Measurements from ENCODE around the gene NPB. TPM values are rescaled to one million over a fixed set of nuclear protein-coding genes. Genes with fewer than 3 reads are reported as not detected.
A peak's percentile ranks its signal among the peaks of the same experiment; 100 is the strongest.

Gene NPB
- total RNA-seq, 4 donors from 2014 or later, result 0.41 TPM; not detected in 3

DNA sequence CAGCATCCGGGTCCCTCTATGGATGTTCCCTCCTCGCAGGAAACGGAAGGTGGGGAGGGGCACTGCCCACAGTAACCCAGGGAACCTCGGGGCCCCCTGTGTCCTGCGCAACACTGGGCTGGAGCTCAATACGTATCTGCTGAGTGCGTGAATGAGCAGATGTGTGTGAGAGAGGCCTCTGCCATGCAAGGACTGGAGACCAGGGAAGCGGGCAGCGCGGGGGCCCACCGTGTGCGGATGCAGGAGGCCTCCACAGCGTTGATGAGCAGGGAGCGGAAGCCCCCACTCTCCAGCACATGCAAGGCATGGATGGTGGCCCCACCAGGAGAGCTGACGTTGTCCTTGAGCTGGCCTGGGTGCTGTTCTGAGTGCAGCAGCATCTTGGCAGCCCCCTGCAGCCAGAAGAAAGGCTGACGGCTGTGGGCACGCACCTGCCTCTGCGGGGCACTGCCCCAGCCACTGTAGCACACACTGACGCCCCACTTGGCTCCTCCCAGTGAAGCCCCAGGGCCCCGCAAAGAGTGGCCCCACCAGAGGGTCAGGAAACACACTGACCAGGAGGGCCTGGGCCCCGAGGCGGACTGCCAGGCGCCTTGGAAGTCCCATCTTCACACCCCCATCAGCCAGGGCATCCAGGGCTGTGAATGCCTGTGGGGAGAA, 32.2 kb downstream of the NPB start:
- in situ Hi-C loops (cut with MboI; ENCODE audit: low pct_ligation_motif_present in 1 of 4, low pct_unique_long_range_greater_than_20kb in 1 of 4, low sequenced_read_pairs in 3 of 4), result no loop called here
- Histone ChIP-seq H3K4me3 (no peak overlapping the region), H3K9me3 (no peaks in the 10 kb centered on the region), H3K27me3 (peaks cover 6% of the 10 kb centered on the region), H3K27ac (no peak overlapping the region), H3K4me1 (peaks cover 5 to 28% (median 19%) of the 10 kb centered on the region in 4 donors), H3K36me3 (no peaks in the 10 kb centered on the region)
- DNase-seq, result no peak
- intact Hi-C loops (cut with DNase I; ENCODE audit: low total_unique reads), result no loop called here
- TF ChIP-seq POLR2AphosphoS5 (IDR thresholded peaks at IDR 0.05) (no peak), POLR2A (IDR thresholded peaks at IDR 0.05) (no peak), EP300 (IDR thresholded peaks at IDR 0.05; ENCODE audit: low read depth) (no peak)
- TF ChIP-seq, protein P1, sequence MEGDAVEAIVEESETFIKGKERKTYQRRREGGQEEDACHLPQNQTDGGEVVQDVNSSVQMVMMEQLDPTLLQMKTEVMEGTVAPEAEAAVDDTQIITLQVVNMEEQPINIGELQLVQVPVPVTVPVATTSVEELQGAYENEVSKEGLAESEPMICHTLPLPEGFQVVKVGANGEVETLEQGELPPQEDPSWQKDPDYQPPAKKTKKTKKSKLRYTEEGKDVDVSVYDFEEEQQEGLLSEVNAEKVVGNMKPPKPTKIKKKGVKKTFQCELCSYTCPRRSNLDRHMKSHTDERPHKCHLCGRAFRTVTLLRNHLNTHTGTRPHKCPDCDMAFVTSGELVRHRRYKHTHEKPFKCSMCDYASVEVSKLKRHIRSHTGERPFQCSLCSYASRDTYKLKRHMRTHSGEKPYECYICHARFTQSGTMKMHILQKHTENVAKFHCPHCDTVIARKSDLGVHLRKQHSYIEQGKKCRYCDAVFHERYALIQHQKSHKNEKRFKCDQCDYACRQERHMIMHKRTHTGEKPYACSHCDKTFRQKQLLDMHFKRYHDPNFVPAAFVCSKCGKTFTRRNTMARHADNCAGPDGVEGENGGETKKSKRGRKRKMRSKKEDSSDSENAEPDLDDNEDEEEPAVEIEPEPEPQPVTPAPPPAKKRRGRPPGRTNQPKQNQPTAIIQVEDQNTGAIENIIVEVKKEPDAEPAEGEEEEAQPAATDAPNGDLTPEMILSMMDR (IDR thresholded peaks at IDR 0.05), result no peak
- 87% methylated on average over 18 of the region's 23 CpGs; no CpG with 5 or more reads in 1 of the 2 donors for WGBS, 2 donors (ENCODE audit: low coverage in 1 of 2)

DNA sequence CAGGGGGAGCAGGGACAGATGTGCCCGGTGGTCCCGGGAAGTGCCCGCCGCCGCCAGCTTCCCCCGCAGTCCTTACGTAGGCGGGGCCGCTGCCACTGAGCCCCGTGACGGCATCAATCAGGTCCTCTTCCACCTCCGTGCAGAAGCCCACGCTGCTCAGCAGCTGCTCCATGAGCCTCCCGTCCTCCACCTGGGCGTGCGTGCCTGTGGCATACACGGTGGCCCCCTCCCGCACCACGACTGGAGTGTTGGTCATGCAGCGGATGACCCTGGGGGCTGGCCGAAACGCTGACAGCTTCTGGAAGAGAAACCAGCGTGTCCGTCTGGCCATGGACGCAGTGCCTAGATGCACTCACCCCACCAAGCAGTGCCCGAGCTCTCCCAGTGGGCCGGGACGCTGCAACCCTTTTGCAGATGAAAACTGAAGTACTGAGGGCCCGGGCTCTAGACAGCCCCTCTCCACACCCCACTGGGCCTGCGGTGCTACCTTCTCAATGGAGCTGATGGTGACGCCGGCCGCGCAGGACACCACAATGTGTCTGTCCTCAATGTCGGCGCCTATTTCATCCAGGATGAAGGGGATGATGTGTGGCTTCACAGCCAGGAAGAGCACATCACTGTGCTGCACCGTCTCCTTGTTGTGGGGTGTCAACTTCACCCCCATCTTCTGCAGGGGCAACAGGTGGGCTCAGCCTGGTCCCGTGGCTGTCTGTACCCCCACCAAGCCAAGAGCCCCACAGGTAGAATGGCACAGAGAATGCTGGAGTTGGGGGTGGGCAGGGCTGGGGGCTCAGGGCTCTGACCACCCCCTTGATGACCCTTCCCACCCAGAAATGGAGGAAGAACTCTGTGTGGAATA, 33.0 kb downstream of the NPB start:
- intact Hi-C loops (cut with DNase I; ENCODE audit: low total_unique reads) (no loop called here), in situ Hi-C loops (cut with MboI; ENCODE audit: low pct_ligation_motif_present in 1 of 4, low pct_unique_long_range_greater_than_20kb in 1 of 4, low sequenced_read_pairs in 3 of 4) (no loop called here)
- H3K27ac ChIP-seq, result no peak overlapping the region
- no peaks in the 10 kb centered on the region for H3K9me3 ChIP-seq
- H3K36me3 ChIP-seq, result no peaks in the 10 kb centered on the region
- 96% methylated on average over 22 of the region's 38 CpGs; no CpG with 5 or more reads in 1 of the 2 donors for WGBS, 2 donors (ENCODE audit: low coverage in 1 of 2)
- peaks cover 5 to 28% (median 19%) of the 10 kb centered on the region in 4 donors for H3K4me1 ChIP-seq
- no peak overlapping the region for H3K4me3 ChIP-seq
- no peak for DNase-seq
- peaks cover 4% of the 10 kb centered on the region for H3K27me3 ChIP-seq
- TF ChIP-seq POLR2A (IDR thresholded peaks at IDR 0.05), result no peak
- TF ChIP-seq EP300 (IDR thresholded peaks at IDR 0.05; ENCODE audit: low read depth), result no peak
- TF ChIP-seq, protein P1 (IDR thresholded peaks at IDR 0.05), result no peak
- TF ChIP-seq POLR2AphosphoS5 (IDR thresholded peaks at IDR 0.05), result no peak

DNA sequence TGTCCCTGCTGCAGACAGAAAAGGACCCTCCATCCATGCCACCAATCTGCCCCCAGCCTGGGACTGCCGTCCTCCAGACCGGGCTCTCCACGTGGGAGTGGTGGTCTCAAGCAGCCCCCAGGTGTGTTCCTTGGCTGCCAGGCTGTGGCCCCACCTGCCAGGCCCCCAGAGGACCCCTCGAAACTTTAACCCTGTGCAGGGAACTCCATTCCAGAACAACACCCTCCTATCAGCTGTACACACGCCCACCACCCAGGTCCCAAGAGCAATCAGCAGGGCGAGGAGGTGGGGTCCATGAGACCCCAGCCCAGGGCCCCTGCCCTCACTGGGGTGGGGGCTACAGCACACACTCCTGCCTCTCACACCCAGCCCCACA, 33.7 kb downstream of the NPB start:
- Histone ChIP-seq H3K27me3 (peaks cover 5% of the 10 kb centered on the region), H3K36me3 (no peaks in the 10 kb centered on the region), H3K9me3 (no peaks in the 10 kb centered on the region), H3K4me3 (peak overlapping the region in 1 of 4 donors; percentile 57), H3K27ac (no peak overlapping the region), H3K4me1 (peaks cover 5 to 28% (median 17%) of the 10 kb centered on the region in 4 donors)
- intact Hi-C loops (cut with DNase I; ENCODE audit: low total_unique reads), result no loop called here
- TF ChIP-seq, protein P1 (IDR thresholded peaks at IDR 0.05), result no peak
- TF ChIP-seq POLR2A (IDR thresholded peaks at IDR 0.05) (no peak), POLR2AphosphoS5 (IDR thresholded peaks at IDR 0.05) (no peak), EP300 (IDR thresholded peaks at IDR 0.05; ENCODE audit: low read depth) (no peak)
- no peak for DNase-seq
- 90% methylated on average over 6 of the region's 6 CpGs; no CpG with 5 or more reads in 1 of the 2 donors for whole genome bisulfite sequencing, 2 donors (ENCODE audit: low coverage in 1 of 2)
- in situ Hi-C loops (cut with MboI; ENCODE audit: low pct_ligation_motif_present in 1 of 4, low pct_unique_long_range_greater_than_20kb in 1 of 4, low sequenced_read_pairs in 3 of 4), result no loop called here

DNA sequence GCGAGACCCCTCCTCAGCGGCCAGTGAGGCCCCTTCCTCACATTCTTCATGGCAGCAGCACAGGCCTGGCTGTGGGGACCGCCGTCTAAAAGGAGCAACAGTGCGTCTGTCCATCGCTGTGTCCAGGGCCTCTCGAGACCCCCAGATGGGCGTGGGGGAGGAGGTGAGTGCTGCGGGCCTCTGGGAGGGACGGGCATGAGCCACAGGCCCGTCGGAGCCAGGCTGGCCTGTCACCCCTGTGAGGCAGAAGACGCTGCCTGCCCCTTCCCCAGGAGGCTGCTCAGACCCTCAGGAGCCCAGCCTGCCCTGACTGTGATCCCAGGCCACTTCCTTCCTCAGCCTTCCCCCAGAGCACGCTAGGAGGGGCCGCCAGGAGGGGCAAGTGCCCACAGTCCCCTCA, 37.2 kb downstream of the NPB start:
- no peak for DNase-seq
- peaks cover 29% of the 10 kb centered on the region for H3K27me3 ChIP-seq
- in situ Hi-C loops (cut with MboI; ENCODE audit: low pct_ligation_motif_present in 1 of 4, low pct_unique_long_range_greater_than_20kb in 1 of 4, low sequenced_read_pairs in 3 of 4) (no loop called here), intact Hi-C loops (cut with DNase I; ENCODE audit: low total_unique reads) (no loop called here)
- WGBS, 2 donors (ENCODE audit: low coverage in 1 of 2), result 70% methylated on average over 13 of the region's 15 CpGs; no CpG with 5 or more reads in 1 of the 2 donors
- no peaks in the 10 kb centered on the region for H3K9me3 ChIP-seq
- no peaks in the 10 kb centered on the region for H3K36me3 ChIP-seq
- H3K27ac ChIP-seq, result no peak overlapping the region
- TF ChIP-seq POLR2AphosphoS5 (IDR thresholded peaks at IDR 0.05) (no peak), POLR2A (IDR thresholded peaks at IDR 0.05) (no peak), EP300 (IDR thresholded peaks at IDR 0.05; ENCODE audit: low read depth) (no peak)
- TF ChIP-seq, protein P1 (IDR thresholded peaks at IDR 0.05), result no peak
- H3K4me1 ChIP-seq, result peaks cover 5 to 26% (median 14%) of the 10 kb centered on the region in 4 donors
- H3K4me3 ChIP-seq, result no peak overlapping the region

Measured in transverse colon (tissue), 4 donors.